CD8-positive, alpha-beta memory T cell (primary cell): ENCODE measurements around the gene ZDHHC9. TPM values are rescaled to one million over a fixed set of nuclear protein-coding genes. Genes with fewer than 3 reads are reported as not detected.

Experiments
- CTCF ChIA-PET: fragments of 350-600 bp; sonication (Branson Sonifier 250); formaldehyde crosslinking; loops from one replicate; lab custom pipeline; 2021; ENCODE audit warnings: antibody characterized with exemption; lab: Charles Lee
- POLR2A ChIA-PET: fragments of 350-600 bp; sonication (Branson Sonifier 250); formaldehyde crosslinking; loops from one replicate; lab custom pipeline; 2021; ENCODE audit warnings: antibody characterized with exemption; lab: Charles Lee
- DNase-seq, 5 donors: peaks; one replicate each; pipeline versions ENCODE4 v3.0.0 to v3.0.0-alpha.2; 2020 to 2022; ENCODE audit warnings: mixed read lengths in 1 of 5
- H3K27ac ChIP-seq: one replicate; pipeline ENCODE4 v1.7.0; 2013; ENCODE audit warnings: low read depth, mild to moderate bottlenecking, low read length, moderate library complexity
- H3K27me3 ChIP-seq: 2 replicates; pipeline ENCODE4 v1.7.0; 2013; ENCODE audit warnings: low read length, mild to moderate bottlenecking; ENCODE audit not compliant: insufficient read depth, poor library complexity, severe bottlenecking
- H3K36me3 ChIP-seq: 2 replicates; pipeline ENCODE4 v1.7.0; 2013; ENCODE audit warnings: mild to moderate bottlenecking, low read length, moderate library complexity; ENCODE audit not compliant: insufficient read depth
- H3K4me1 ChIP-seq: 2 replicates; pipeline ENCODE4 v1.7.0; 2013; ENCODE audit warnings: mild to moderate bottlenecking, low read length, moderate library complexity; ENCODE audit not compliant: insufficient read depth
- H3K4me3 ChIP-seq: 2 replicates; pipeline ENCODE4 v1.7.0; 2013; ENCODE audit warnings: mild to moderate bottlenecking, low read length
- H3K9me3 ChIP-seq: 2 replicates; pipeline ENCODE4 v1.7.0; 2013; ENCODE audit warnings: mild to moderate bottlenecking, low read length
- H3K27ac Mint-ChIP-seq, 8 donors: one replicate each; pipeline ENCODE4 v1.8.0; 2020 to 2021; ENCODE audit warnings: mixed read lengths in 8 of 8, mild to moderate bottlenecking in 6 of 8, inconsistent platforms in 3 of 8, moderate library complexity in 3 of 8
- H3K27me3 Mint-ChIP-seq, 2 donors: one replicate each; pipeline ENCODE4 v1.8.0; 2020 to 2021; ENCODE audit warnings: mixed read lengths in 2 of 2, mild to moderate bottlenecking in 1 of 2, moderate library complexity in 1 of 2
- H3K36me3 Mint-ChIP-seq, 3 donors: one replicate each; pipeline ENCODE4 v1.8.0; 2020 to 2021; ENCODE audit warnings: mixed read lengths in 3 of 3, inconsistent platforms in 1 of 3, mild to moderate bottlenecking in 1 of 3
- H3K4me1 Mint-ChIP-seq, 3 donors: one replicate each; pipeline ENCODE4 v1.8.0; 2020 to 2021; ENCODE audit warnings: mixed read lengths in 3 of 3, inconsistent platforms in 1 of 3, mild to moderate bottlenecking in 1 of 3
- H3K4me3 Mint-ChIP-seq, 7 donors: one replicate each; pipeline ENCODE4 v1.8.0; 2020 to 2021; ENCODE audit warnings: mixed read lengths in 7 of 7, mild to moderate bottlenecking in 6 of 7, moderate library complexity in 4 of 7, inconsistent platforms in 2 of 7
- H3K9me3 Mint-ChIP-seq, 5 donors: one replicate each; pipeline ENCODE4 v1.8.0; 2020 to 2022; ENCODE audit warnings: mixed read lengths in 5 of 5, mild to moderate bottlenecking in 3 of 5, moderate library complexity in 2 of 5, inconsistent platforms in 1 of 5
- polyA plus RNA-seq: library from polyadenylated mRNA; unstranded; fragments of 300-500 nt; fragmentation: Illumina TruSeq; gene quantifications from one replicate; pipeline ENCODE4 v1.2.3, GENCODE V29; 2021
- total RNA-seq, 2 experiments: library from RNA; stranded (reverse); gene quantifications; one replicate each; pipeline ENCODE4 v1.2.3, GENCODE V29; 2021

ZDHHC9 gene
- total and polyA plus RNA-seq, 3 experiments from 2014 or later, result 4.6 to 11.5 (median 10.4) TPM

DNA sequence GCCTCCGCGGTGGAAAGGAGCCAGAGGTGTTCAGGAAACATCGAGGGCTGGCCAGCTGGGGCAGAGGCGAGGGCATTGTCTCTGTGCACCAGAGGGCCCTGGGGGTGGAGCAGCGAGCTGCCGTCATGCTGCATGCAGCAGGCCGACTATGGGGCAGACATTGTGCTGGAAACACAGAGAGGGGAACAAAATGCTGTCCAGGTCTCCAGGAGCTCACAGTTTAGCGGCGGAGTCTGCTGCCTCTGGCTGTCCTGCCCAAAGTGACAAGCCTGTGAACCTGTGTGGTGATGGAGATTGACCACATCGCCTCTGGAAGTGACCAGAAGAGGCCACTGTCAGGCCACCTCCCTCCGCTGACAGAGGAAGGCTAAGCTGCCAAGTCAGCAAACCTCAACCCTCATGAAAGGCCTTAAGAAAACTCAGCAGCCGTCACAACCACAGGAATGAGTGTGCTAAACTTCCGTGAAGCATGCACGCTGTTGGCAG is 84.1 kb downstream of the ZDHHC9 start:
- POLR2A ChIA-PET, result interaction anchor here (0.8 to 3.4 kb wide), 7 partner anchors 9 to 39 kb away, joined by 3 to 27 read pairs (median 5); partner anchors contain the start of gene SASH3
- peaks cover 72% of the 10 kb centered on the region for H3K4me1 ChIP-seq
- no peak overlapping the region for H3K4me3 ChIP-seq
- H3K36me3 ChIP-seq, result no peaks in the 10 kb centered on the region
- peak overlapping the region; percentile 30 to 75 (median 49) for H3K4me3 Mint-ChIP-seq
- no peaks in the 10 kb centered on the region for H3K27me3 ChIP-seq
- peaks cover 63 to 79% (median 73%) of the 10 kb centered on the region in 3 donors for H3K4me1 Mint-ChIP-seq
- H3K27ac Mint-ChIP-seq, result peak overlapping the region; percentile 68 to 95 (median 88)
- peak in 3 of 5 donors; percentile 66 to 71 (median 67) for DNase-seq
- H3K27ac ChIP-seq, result peak overlapping the region; percentile 31
- peaks cover 0 to 1% (median 0%) of the 10 kb centered on the region in 3 donors for H3K36me3 Mint-ChIP-seq
- CTCF ChIA-PET, result interaction anchor here (1.0 to 2.9 kb wide), 14 partner anchors 9 to 82 kb away, joined by 3 to 36 read pairs (median 6); partner anchors contain the start of gene SASH3
- peaks cover 0 to 4% of the 10 kb centered on the region in 2 donors for H3K27me3 Mint-ChIP-seq
- no peaks in the 10 kb centered on the region for H3K9me3 Mint-ChIP-seq
- H3K9me3 ChIP-seq, result no peaks in the 10 kb centered on the region

DNA sequence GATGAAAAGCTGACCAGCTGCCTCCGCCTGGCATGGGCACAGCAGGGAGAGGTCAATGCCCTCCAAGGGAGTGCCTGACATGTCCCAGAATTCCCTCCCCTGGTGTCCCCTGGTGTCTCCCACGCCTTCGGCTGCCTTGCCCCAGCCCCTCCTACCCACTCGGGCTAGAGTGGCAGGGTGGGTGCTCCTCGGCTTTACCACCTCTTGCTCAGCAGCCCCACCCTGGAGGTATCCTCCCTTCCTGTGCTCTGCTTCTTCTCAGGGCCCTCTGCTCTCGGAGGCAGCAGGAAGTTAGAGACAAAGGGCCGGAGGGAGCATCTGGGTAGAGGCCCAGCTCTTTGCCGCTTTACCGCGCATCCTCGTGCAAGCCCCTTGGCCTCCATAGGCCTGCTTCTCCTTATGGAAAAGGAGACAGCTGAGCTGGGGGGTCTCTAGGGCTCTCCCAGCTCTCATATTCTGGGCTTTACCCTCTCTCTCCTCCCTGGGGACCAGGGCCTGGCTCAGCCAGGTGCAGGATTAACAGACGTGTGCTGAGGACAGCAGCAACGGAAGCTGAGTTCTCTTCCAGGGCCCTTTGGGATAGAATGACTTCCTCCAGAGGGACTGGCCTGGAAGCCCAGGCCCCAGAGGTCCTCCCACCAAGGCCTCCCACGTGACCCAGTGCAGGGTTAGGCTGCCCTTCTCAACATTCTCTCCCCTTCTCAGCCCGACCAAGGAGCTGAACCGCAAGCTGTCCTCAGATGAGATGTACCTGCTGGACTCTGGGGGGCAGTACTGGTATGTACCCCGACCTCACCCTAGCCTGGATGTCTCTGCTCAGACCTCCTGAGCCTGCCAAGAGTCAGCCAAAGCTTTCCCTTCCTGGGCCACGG is 87.7 kb downstream of the ZDHHC9 start:
- ChIA-PET POLR2A (interaction anchor here (0.5 to 2.4 kb wide), 9 partner anchors 11 to 41 kb away, joined by 3 to 17 read pairs (median 3); partner anchors contain the start of gene SASH3), CTCF (interaction anchor here (0.8 to 2.0 kb wide), 17 partner anchors 10 to 118 kb away, joined by 3 to 10 read pairs (median 5); partner anchors contain the start of gene SASH3)
- H3K4me3 Mint-ChIP-seq, result peak overlapping the region; percentile 57 to 87 (median 71)
- Histone ChIP-seq H3K4me1 (peaks cover 66% of the 10 kb centered on the region), H3K9me3 (no peaks in the 10 kb centered on the region), H3K4me3 (peak overlapping the region; percentile 37), H3K27me3 (no peaks in the 10 kb centered on the region), H3K27ac (peak overlapping the region; percentile 9), H3K36me3 (no peaks in the 10 kb centered on the region)
- H3K36me3 Mint-ChIP-seq, result peaks cover 0 to 1% (median 0%) of the 10 kb centered on the region in 3 donors
- H3K27me3 Mint-ChIP-seq, result peaks cover 0 to 3% of the 10 kb centered on the region in 2 donors
- peaks cover 62 to 76% (median 72%) of the 10 kb centered on the region in 3 donors for H3K4me1 Mint-ChIP-seq
- H3K27ac Mint-ChIP-seq, result peak overlapping the region; percentile 41 to 93 (median 82)
- H3K9me3 Mint-ChIP-seq, result no peaks in the 10 kb centered on the region
- DNase-seq, result peak in 3 of 5 donors; percentile 29 to 58 (median 41)

DNA sequence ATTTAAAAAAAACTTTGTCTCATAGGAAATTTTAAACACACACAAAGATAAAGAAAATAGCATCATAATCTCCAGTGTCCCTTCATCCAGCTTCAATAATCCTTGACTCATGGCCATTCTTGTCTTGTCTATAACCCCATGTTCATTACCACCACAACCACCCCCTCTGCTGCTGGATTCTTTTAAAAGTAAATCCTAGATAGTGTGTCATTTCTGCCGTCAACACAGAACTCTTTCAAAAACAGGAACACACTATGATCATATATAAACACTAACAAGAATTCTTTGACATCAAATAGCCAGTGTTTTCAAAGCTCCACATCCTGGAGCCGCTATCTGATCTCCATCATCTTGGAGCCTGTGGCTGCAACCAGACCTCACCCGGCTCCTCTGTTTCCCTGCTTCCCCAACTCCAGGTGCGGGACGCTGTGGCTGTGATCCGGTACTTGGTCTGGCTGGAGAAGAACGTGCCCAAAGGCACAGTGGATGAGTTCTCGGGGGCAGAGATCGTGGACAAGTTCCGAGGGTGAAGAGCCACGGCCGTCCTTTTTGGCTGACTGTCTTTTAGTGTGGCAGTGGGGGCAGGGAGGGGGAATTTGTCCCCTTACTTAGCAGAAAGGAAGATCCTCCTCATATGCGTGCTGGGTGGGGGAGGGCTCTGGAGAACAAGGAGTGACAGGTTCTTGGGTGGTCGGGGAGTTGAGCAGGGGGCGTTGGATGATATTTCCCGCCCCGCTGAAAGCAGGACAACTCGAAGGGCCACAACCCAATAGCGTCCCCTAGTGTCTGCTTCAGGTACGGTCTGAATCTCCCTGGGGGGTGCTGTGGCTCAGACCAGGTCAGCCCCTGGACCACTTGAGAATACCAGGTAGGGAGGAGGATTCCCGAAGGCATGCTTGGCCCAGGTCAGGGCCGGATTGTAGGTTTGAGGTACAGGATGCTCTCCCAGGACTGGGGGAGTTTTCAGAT is 89.3 kb downstream of the ZDHHC9 start:
- H3K9me3 Mint-ChIP-seq, result no peaks in the 10 kb centered on the region
- POLR2A ChIA-PET, result interaction anchor here (1.3 to 2.4 kb wide), 2 partner anchors 26 to 33 kb away, joined by 3 to 17 read pairs; partner anchors contain the start of gene SASH3

More for the DNA sequence above, 89.3 kb downstream of the ZDHHC9 start:
- H3K4me3 ChIP-seq, result no peak overlapping the region
- no peaks in the 10 kb centered on the region for H3K27me3 ChIP-seq
- H3K9me3 ChIP-seq, result no peaks in the 10 kb centered on the region
- DNase-seq, result no peak
- H3K27me3 Mint-ChIP-seq, result peaks cover 0 to 3% of the 10 kb centered on the region in 2 donors
- H3K27ac Mint-ChIP-seq, result peak overlapping the region in 2 of 8 donors; percentile 47 to 88
- H3K36me3 ChIP-seq, result no peaks in the 10 kb centered on the region
- peaks cover 45 to 59% (median 56%) of the 10 kb centered on the region in 3 donors for H3K4me1 Mint-ChIP-seq
- no peak overlapping the region for H3K27ac ChIP-seq
- H3K4me3 Mint-ChIP-seq, result peak overlapping the region in 2 of 7 donors; percentile 52 to 85
- no peaks in the 10 kb centered on the region for H3K36me3 Mint-ChIP-seq
- peaks cover 49% of the 10 kb centered on the region for H3K4me1 ChIP-seq
- CTCF ChIA-PET, result interaction anchor here (0.6 to 1.4 kb wide), 3 partner anchors 14 to 69 kb away, joined by 3 to 4 read pairs (median 3); no protein-coding TSS in a partner anchor

Other genes with a start within 250 kb of the ZDHHC9 start
- under 1 TPM; 0.11 TPM for gene APLN, start 188.9 kb downstream of the ZDHHC9 start, total RNA-seq
- gene APLN, start 188.9 kb downstream of the ZDHHC9 start, polyA plus RNA-seq, result not detected
- under 1 TPM; 0.28 to 0.29 TPM for gene XPNPEP2, start 104.9 kb downstream of the ZDHHC9 start, total RNA-seq
- 1.2 TPM for gene XPNPEP2, start 104.9 kb downstream of the ZDHHC9 start, polyA plus RNA-seq
- 100 to 1,000 TPM; 140 to 147 TPM for gene SASH3, start 63.9 kb downstream of the ZDHHC9 start, total RNA-seq
- 296 TPM for gene SASH3, start 63.9 kb downstream of the ZDHHC9 start, polyA plus RNA-seq
- gene UTP14A, start 62.3 kb upstream of the ZDHHC9 start, total RNA-seq, result 10 to 100 TPM; 62.1 to 66.8 TPM
- gene UTP14A, start 62.3 kb upstream of the ZDHHC9 start, polyA plus RNA-seq, result 12.5 TPM
- gene BCORL1, start 138.7 kb upstream of the ZDHHC9 start, total RNA-seq, result 10 to 100 TPM; 10.7 to 12.1 TPM
- 2.7 TPM for gene BCORL1, start 138.7 kb upstream of the ZDHHC9 start, polyA plus RNA-seq